HG03520 (cell line): ENCODE data around the gene TTC39B.

Source experiments
- ATAC-seq: cut with Tn5 transposase; IDR thresholded peaks from one replicate; pipeline ENCODE4 v1.9.1; 2021; ENCODE audit warnings: mild to moderate bottlenecking, moderate library complexity; ENCODE audit not compliant: unreplicated experiment

TTC39B gene

GRCh38 chr9:15305470-15305869, 1.5 kb downstream of the TTC39B start:
- no peak for ATAC-seq

GRCh38 chr9:15304632-15305031, 2.4 kb downstream of the TTC39B start:
- peak; percentile 27 for ATAC-seq

GRCh38 chr9:15300218-15300617, 6.8 kb downstream of the TTC39B start:
- ATAC-seq, result no peak

GRCh38 chr9:15299374-15299939, 7.6 kb downstream of the TTC39B start:
- peak; percentile 81 for ATAC-seq

- ATAC-seq, result no peak
Observed at GRCh38 chr9:15298362-15298761, 8.7 kb downstream of the TTC39B start.

GRCh38 chr9:15295761-15296405, 11.1 kb downstream of the TTC39B start:
- peak; percentile 34 for ATAC-seq

- ATAC-seq, result no peak
Observed at GRCh38 chr9:15294604-15295003, 12.4 kb downstream of the TTC39B start.

GRCh38 chr9:15293804-15294316, 13.2 kb downstream of the TTC39B start:
- no peak for ATAC-seq

GRCh38 chr9:15293084-15293483, 13.9 kb downstream of the TTC39B start:
- ATAC-seq, result no peak

- no peak for ATAC-seq
Observed at GRCh38 chr9:15289603-15290002, 17.4 kb downstream of the TTC39B start.

GRCh38 chr9:15287309-15287708, 19.7 kb downstream of the TTC39B start:
- ATAC-seq, result no peak

GRCh38 chr9:15286161-15286821, 20.7 kb downstream of the TTC39B start:
- ATAC-seq, result no peak

- ATAC-seq, result no peak
Observed at GRCh38 chr9:15282567-15283285, 24.3 kb downstream of the TTC39B start.

GRCh38 chr9:15280647-15281046, 26.4 kb downstream of the TTC39B start:
- no peak for ATAC-seq

GRCh38 chr9:15278839-15279238, 28.2 kb downstream of the TTC39B start:
- no peak for ATAC-seq

GRCh38 chr9:15278091-15278687, 28.8 kb downstream of the TTC39B start:
- ATAC-seq, result no peak

GRCh38 chr9:15277400-15278090, 29.5 kb downstream of the TTC39B start:
- no peak for ATAC-seq

- ATAC-seq, result no peak
Observed at GRCh38 chr9:15276328-15276938, 30.6 kb downstream of the TTC39B start.

GRCh38 chr9:15274425-15274824, 32.6 kb downstream of the TTC39B start:
- ATAC-seq, result no peak

- ATAC-seq, result no peak
Observed at GRCh38 chr9:15272377-15272928, 34.6 kb downstream of the TTC39B start.
